Lung (tissue), 12 donors: ENCODE measurements around the gene RIMKLB. TPM values are rescaled to one million over a fixed set of nuclear protein-coding genes. Genes with fewer than 3 reads are reported as not detected.
"Not testable (repeated sequence)": the region's sequence is repeated elsewhere in the genome, so short reads cannot be mapped to it uniquely, and the experiment has no call there.

Experiments used
- ATAC-seq: fragments of 200-7000 bp; cut with Tn5 transposase; one replicate; pipeline ENCODE4 v1.9.1; 2020; ENCODE audit warnings: moderate number of reproducible peaks; ENCODE audit not compliant: insufficient read depth, low FRiP score
- DNase-seq, 3 donors: peaks; one replicate each; pipeline ENCODE4 v3.0.0-alpha.2; 2013 to 2017
- H3K27ac ChIP-seq, 2 donors: one replicate each; pipeline ENCODE4 v1.5.1; 2013; ENCODE audit warnings: mild to moderate bottlenecking in 2 of 2, moderate library complexity in 2 of 2, control low read depth in 1 of 2, inconsistent platforms in 1 of 2, low read depth in 1 of 2, low read length in 1 of 2
- H3K27me3 ChIP-seq, 3 donors: one replicate each; pipeline ENCODE4 v1.5.1; 2013; ENCODE audit warnings: low read length in 2 of 3; ENCODE audit not compliant: control insufficient read depth in 3 of 3, insufficient read depth in 3 of 3
- H3K36me3 ChIP-seq, 4 donors: one replicate each; pipeline ENCODE4 v1.5.1; 2013; ENCODE audit warnings: low read length in 4 of 4, mild to moderate bottlenecking in 1 of 4, moderate library complexity in 1 of 4; ENCODE audit not compliant: control insufficient read depth in 4 of 4, insufficient read depth in 4 of 4
- H3K4me1 ChIP-seq, 5 donors: one replicate each; pipeline ENCODE4 v1.5.1; 2013; ENCODE audit warnings: low read length in 5 of 5, mild to moderate bottlenecking in 2 of 5, moderate library complexity in 1 of 5; ENCODE audit not compliant: control insufficient read depth in 5 of 5, insufficient read depth in 5 of 5
- H3K4me3 ChIP-seq: one replicate; pipeline ENCODE4 v1.5.1; 2013; ENCODE audit warnings: mild to moderate bottlenecking, control low read depth, moderate library complexity
- H3K9ac ChIP-seq, 2 donors: one replicate each; pipeline ENCODE4 v1.5.1; 2013; ENCODE audit warnings: low read length in 2 of 2, control low read depth in 1 of 2; ENCODE audit not compliant: insufficient read depth in 1 of 2
- H3K9me3 ChIP-seq, 4 donors: one replicate each; pipeline ENCODE4 v1.5.1; 2013; ENCODE audit warnings: low read length in 3 of 4, mild to moderate bottlenecking in 1 of 4, moderate library complexity in 1 of 4; ENCODE audit not compliant: control insufficient read depth in 4 of 4, insufficient read depth in 3 of 4
- CTCF ChIP-seq: IDR thresholded peaks from 2 replicates; pipeline ENCODE4 v1.5.1; 2012; ENCODE audit warnings: mild to moderate bottlenecking; ENCODE audit errors: control extremely low read depth, extremely low read depth
- WGBS, 2 donors: extraction: QIAGEN DNeasy Blood & Tissue Kit; methylation state at CpG; one replicate each; pipeline ENCODE4 v1.1.7; 2013; 5-methylcytosine and 5-hydroxymethylcytosine counted together
- polyA plus RNA-seq, 2 donors: library from polyadenylated mRNA; stranded (reverse); fragments of 200-250 nt; gene quantifications; one replicate each; pipeline ENCODE4 v1.2.1, GENCODE V29; 2013
- total RNA-seq, 2 donors: library from RNA; depleted of rRNA in 1 of 2; stranded (reverse); fragments of >200 nt in 1 of 2; gene quantifications; one replicate each; pipeline ENCODE4 v1.2.1, GENCODE V29; 2014 to 2021
- donor health status: control.
- donor health status: control.
- donor health status: Bipolar disorder and iron deficiency.
- donor health status: healthy.
- donor health status: DM: yes; HTN: yes; CAD: no.

RIMKLB gene
- total and polyA plus RNA-seq, 4 donors: 19.9 to 95.1 (median 35.7) TPM

- 92% methylated on average over 8 of the region's 8 CpGs for WGBS, 2 donors
- DNase-seq, H3K4me1 ChIP-seq, H3K9me3 ChIP-seq, H3K9ac ChIP-seq, H3K4me3 ChIP-seq, H3K27me3 ChIP-seq, H3K36me3 ChIP-seq, ATAC-seq, H3K27ac ChIP-seq: not testable (repeated sequence)
These were observed 47.8 kb downstream of the RIMKLB start for GRCh38 chr12:8745631-8746030.

GRCh38 chr12:8746046-8746445, 48.3 kb downstream of the RIMKLB start:
- no peak overlapping the region for H3K4me3 ChIP-seq
- H3K27ac ChIP-seq: no peak overlapping the region
- DNase-seq (no peak), ATAC-seq (no peak)
- 89 to 94% methylated on average over 5 of the region's 5 CpGs for WGBS, 2 donors
- H3K9me3 ChIP-seq: no peaks in the 10 kb centered on the region
- H3K27me3 ChIP-seq: no peaks in the 10 kb centered on the region
- peaks cover 0 to 3% (median 0%) of the 10 kb centered on the region in 5 donors for H3K4me1 ChIP-seq
- no peak for TF ChIP-seq CTCF
- no peak overlapping the region for H3K9ac ChIP-seq
- H3K36me3 ChIP-seq: peaks cover 0 to 7% (median 2%) of the 10 kb centered on the region in 4 donors

GRCh38 chr12:8760076-8760475, 62.3 kb downstream of the RIMKLB start:
- H3K4me3 ChIP-seq, H3K9me3 ChIP-seq, H3K9ac ChIP-seq, H3K4me1 ChIP-seq, ATAC-seq, H3K27me3 ChIP-seq, DNase-seq, H3K27ac ChIP-seq: not testable (repeated sequence)
- peaks cover 0 to 14% (median 12%) of the 10 kb centered on the region in 4 donors for H3K36me3 ChIP-seq
- WGBS, 2 donors: 94 to 98% methylated on average over 4 of the region's 4 CpGs

- WGBS, 2 donors: 83 to 90% methylated on average over 6 of the region's 6 CpGs
These were observed 64.9 kb downstream of the RIMKLB start for GRCh38 chr12:8762701-8763100.

GRCh38 chr12:8766121-8766520, 68.3 kb downstream of the RIMKLB start:
- H3K9me3 ChIP-seq, H3K9ac ChIP-seq, H3K27me3 ChIP-seq, H3K27ac ChIP-seq, H3K4me1 ChIP-seq, H3K36me3 ChIP-seq, DNase-seq, ATAC-seq, H3K4me3 ChIP-seq: not testable (repeated sequence)
- 80 to 84% methylated on average over 8 of the region's 8 CpGs for WGBS, 2 donors

More at GRCh38 chr12:8762701-8763100, 64.9 kb downstream of the RIMKLB start:
- H3K27ac ChIP-seq, DNase-seq, H3K9ac ChIP-seq, H3K4me1 ChIP-seq, H3K36me3 ChIP-seq, ATAC-seq, H3K9me3 ChIP-seq, H3K27me3 ChIP-seq, H3K4me3 ChIP-seq: not testable (repeated sequence)
